NCI-H1048 (cell line): ENCODE data around the gene ENOX2.
"Not testable (repeated sequence)": the region's sequence is repeated elsewhere in the genome, so short reads cannot be mapped to it uniquely, and the experiment has no call there.

Source experiments
- DNase-seq: peaks from one replicate; lab custom pipeline; 2025; lab: John Stamatoyannopoulos, UW

Gene ENOX2

DNA sequence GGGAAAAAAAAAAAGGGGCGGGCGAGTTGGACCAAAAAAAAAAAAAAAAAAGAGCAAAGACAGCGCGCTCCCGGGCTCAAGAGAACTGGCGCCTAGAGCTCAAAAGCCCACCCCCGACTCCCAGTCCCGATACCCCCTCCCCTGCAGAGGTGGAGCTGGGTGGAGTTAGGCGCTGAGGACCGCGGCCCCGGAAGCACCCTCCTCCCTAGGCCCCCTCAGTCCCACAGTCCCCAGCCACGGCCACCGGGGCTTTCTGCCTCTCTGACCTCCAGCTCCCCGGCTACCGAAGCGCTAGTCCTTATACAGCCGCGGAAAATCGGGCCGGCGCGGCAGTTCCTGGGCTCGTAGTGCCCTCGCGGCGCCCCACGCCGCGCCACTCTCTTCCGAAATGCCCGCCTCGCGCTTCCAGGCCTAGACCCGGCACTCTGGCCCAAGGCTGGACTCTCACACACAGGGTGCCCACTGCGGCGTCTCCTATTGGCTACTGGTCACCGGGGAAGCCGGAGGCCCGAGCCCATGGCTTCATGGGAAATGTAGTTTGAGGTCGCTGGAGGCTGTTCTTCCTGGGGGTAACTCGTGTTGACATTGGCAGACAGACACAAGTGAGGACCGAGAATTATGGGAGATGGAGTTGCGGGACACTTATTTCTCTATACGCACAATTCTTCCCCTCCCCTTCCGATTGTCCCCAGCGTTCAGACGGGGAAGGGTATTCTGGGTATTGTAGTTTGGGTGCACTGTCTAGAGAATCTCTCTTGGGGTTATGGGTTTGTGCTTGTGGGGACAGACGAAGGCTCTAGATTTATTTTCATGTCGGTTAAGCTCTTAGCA lies at the start of gene ENOX2:
Gene ENOX2 (minus strand): TSS at position 427 of the 831 bp plus-strand sequence. CDS start 199,993 bp downstream, outside the sequence.
- peak; percentile 60 for DNase-seq

- DNase-seq = no peak
Measured at GRCh38 chrX:130952266-130953043, 49.4 kb upstream of the ENOX2 start.

DNA sequence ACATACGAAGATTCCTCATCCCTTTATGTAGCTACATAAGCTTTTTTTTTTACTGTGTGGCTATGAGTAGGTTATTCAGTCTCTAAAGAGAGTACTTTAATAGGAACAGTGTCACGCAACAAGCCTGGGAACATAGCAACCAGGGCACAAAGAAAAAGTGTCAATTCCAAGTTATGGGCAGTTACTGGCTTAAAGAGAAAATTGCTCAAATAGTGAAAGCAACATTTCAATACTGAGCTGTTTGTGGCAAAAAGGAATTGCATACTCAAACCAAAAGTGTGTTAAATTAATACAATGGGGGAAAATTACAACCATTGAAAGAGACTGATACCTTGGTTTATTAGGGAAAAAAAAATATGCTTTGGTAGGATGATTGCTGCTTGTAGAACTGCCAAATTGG lies 41.2 kb upstream of the ENOX2 start:
- DNase-seq = no peak

DNA sequence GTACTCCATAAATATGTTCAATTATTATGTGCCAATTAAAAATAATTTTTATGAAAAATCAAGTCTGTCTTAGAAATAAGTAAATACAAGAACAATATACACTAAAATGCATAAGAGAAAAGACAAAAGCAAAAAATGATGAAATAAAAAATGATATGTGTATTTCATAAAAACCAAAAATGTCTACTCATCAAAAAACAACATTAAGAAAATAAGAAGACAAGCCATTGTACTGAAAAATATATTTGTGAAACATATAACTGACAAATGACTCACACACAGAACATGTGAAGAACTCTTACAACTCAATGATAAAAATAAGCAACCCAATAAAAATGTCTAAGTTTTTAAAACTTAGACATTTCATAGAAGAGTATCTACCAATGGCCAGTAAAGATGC lies 34.1 kb upstream of the ENOX2 start:
- DNase-seq = no peak

GRCh38 chrX:130933358-130933757 lies 30.3 kb upstream of the ENOX2 start:
- no peak for DNase-seq

- DNase-seq = not testable (repeated sequence)
Measured at GRCh38 chrX:130920405-130920804, 17.4 kb upstream of the ENOX2 start.

GRCh38 chrX:130919676-130920075 lies 16.7 kb upstream of the ENOX2 start:
- DNase-seq = not testable (repeated sequence)

DNA sequence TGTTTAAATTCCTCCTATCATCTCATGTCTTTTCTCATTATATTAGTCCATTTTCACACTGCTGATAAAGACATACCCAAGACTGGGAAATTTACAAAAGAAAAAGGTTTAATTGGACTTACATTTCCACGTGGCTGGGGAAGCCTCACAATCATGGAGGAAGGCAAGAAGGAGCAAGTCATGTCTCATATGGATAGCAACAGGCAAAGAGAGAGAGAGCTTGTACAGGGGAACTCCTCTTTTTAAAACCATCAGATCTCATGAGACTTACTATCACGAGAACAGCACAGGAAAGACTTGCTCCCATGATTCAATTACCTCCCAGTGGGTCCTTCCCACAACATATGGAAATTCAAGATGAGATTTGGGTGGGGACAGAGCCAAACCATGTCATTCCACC lies 15.5 kb upstream of the ENOX2 start:
- not testable (repeated sequence) for DNase-seq

DNA sequence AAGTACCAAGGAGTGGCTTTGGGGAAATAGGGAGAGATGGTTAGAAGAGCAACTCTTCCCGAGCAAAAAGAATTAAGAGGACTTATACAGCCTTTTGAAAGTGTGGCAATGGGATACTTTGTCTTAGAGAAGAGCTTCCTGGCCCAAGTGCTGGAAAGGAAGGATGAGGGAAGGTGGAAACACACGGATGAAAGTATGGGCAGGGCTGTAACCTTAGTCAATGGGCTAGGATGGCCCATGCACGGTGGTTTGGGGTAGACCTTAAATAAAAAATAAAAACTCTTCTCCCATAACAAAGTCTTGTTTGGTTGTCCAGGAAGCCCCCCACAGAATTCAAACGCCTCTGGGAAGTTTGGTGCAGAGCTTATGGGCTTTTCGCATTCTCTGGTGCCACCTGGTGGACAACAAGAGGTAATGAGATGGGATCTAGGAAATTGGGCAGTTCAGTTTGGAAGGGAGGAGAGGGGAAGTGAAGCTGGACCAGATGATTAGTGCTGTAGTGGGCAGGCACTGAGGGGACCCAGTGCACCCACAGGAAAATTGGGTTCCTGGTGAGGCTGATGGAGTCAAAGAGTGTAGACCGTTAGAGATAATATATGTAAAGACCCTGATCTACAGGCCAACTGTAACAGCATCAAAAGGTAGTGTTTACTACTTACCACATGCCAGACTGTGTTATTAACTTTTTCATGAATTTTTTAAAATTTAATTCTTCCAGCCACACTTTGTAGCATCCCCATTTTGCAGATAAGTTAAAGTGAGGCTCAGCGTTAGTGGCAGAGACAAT lies 13.8 kb upstream of the ENOX2 start:
- peak; percentile 20 for DNase-seq

GRCh38 chrX:130915302-130915701 lies 12.3 kb upstream of the ENOX2 start:
- DNase-seq = no peak

DNA sequence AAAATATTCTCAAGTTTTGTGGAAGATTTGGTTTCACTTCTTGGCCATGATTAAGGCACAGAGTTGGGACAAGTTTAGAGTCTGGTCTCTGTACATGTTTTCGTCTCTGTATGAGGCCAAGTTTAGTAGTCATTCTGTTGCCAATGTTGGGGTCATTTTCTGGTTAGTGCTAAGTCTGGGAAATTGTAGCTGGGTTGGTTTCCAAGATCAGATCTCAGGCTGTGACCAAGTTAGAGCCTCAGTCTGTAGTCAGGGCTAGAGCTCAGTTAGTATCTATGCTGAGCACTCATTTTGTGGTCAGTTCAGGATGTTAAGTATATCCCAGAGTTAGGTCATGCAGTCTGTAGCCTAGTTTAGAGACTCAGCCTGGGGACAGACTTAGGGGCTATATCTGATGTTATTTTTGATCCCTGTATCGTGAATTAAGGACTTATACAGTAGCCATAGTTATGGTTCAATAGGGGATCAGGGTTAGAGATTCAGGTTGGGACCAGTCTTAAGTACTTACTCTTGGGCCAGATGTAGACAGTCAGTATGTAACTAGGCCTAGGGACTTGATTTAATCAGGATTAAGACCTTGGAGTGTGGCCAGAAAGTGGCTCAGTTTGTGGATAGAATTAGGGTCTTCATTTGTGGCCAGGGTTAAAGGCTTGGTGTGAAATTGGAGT lies 6.6 kb upstream of the ENOX2 start:
- no peak for DNase-seq

DNA sequence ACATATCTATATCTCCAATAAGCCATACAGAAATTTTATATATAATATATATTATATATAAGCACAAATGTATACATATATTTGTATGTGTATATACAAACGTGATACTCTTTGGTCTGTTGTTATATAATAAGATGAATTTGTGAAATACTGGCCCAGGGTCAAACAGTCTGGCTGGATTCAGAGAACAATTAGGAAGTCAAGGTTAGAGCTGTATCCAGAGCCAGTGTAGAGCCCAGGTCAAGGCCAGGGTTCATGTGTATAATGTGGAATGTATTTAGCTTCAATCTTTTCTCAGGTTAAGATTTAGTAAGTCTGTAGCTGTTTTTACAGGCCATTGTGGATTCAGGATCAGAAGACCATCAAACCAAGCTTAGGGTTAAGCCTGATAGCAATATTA lies 3.8 kb upstream of the ENOX2 start:
- no peak for DNase-seq

- no peak for DNase-seq
Measured at GRCh38 chrX:130902446-130902782, 595 bp downstream of the ENOX2 start.

GRCh38 chrX:130896802-130897501 lies 6.1 kb downstream of the ENOX2 start:
- no peak for DNase-seq

GRCh38 chrX:130896026-130896425 lies 7.0 kb downstream of the ENOX2 start:
- DNase-seq = no peak

DNA sequence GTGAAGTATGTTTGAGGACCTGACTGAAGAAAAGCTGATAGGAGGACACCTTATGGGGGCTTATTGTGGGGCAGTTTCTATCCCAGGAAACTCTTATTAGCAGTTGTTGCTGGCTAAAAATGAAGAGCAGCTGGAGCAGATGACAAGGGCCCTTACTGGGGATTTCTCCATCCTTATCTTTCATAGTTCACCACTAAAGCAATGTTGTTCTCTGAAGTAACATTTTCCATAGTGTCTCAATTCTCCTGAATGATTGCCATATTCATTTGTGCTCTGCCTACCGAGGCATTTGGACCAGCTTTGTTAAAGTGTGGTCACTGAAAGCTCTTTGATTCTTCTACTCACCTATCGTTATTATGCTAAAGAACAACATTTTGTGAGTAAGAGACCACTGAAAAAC lies 7.7 kb downstream of the ENOX2 start:
- no peak for DNase-seq

DNA sequence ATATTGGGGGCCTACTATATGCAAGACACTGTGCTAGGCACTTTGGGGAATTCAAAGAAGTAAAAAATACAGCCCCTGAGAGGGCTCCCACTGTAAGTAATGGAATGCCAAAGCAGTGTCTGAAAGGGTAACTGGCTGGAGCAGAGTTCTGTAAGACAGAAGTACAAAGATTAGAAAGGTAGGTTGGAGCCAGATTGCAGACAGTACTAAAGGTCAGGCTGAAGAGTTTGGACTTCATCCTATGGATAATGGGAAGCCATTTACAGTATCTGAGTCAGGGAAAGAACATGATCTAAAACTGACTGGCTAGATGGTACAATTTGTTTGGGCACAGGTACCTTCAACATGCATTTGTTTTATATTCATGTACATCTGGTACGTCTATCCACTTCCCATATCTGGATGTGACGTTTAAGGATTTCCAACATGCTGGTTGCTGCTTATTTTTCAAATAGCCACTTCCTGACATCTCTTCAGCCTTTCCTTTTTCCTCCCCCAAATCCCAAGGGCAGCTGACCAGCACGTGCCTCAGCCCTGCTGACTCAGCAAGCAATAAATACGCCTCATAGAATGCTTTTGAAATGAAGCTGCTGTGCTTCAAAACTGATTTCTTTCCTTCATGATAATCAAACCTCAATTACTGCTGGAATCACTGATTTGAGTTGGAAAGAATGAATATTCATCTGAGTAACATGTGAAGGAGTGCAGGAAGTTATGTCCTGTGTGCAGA lies 9.5 kb downstream of the ENOX2 start:
- DNase-seq = no peak

DNA sequence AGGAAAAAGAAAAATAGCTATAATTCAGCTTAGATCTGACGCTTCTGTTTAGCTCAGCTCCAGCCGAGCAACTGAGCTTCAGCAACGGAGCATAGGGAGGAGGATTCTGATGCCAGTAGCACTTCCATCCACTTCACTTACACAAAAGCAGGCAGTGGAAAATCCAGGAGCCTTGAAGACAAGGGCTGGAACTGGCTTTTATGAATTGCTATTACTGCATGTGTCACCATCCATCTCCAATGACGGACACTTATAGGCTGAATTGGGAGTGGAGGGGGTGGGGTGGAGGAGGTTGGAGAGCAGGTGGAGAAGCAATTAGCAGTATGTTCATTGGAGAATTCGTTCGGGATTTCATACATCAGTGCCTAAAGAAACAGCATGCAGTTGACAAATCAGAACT lies 15.6 kb downstream of the ENOX2 start:
- DNase-seq = no peak

DNA sequence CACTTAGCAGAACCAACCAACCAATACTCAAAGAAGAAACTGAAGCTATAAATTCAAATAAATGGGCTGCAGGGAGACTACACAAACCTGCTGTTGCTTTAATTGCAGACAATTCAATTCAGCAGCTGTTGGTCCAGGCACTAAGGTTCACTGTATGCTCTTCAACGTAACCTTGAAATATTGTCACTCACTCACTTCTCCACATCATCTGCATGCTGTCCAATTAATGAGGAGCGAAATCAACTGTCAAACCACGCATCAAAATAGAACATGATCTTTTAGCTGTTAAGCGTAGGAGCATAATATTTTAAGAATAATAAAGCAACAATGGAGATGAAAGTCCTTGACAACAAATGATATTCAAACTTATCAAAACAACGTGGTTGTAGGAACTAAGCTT lies 17.0 kb downstream of the ENOX2 start:
- no peak for DNase-seq

DNA sequence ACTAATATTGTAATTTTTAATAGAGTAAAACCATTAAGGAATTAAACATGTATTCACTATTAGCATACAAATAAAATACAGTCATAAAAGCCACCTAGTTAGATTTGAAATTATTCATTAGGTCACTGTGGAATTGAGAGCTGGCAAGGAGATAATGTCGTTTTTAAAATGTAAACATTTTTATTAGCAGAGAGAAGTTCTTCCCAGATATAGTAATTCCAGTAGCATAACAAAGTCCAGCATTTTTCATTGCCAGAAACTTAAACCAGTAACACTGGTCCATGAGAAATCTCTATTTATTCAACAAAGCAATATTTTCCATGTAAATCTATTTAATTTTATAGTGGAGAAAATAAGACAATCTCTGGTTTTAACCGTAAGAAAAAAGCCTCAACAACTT lies 17.5 kb downstream of the ENOX2 start:
- no peak for DNase-seq

- no peak for DNase-seq
Measured at GRCh38 chrX:130884627-130885026, 18.4 kb downstream of the ENOX2 start.
